Measurements from ENCODE around the gene RPRD2.

DNA sequence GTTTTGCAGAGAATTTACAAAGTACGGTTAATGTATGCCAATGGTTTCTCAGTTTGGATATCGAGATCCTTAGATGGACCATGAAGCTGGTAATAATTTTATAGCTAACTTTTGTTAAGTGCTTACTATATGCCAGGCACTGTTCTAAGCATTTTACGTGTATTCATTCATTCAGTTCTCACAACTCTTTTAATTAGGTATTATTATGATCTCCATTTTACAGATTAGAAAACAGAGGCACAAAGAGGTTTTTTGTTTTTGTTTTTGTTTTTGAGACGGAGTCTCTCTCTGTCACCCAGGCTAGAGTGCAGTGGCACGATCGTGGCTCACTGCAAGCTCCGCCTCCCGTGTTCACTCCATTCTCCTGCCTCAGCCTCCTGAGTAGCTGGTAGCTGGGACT lies 7.2 kb downstream of the RPRD2 start:
- TF ChIP-seq, protein P1, sequence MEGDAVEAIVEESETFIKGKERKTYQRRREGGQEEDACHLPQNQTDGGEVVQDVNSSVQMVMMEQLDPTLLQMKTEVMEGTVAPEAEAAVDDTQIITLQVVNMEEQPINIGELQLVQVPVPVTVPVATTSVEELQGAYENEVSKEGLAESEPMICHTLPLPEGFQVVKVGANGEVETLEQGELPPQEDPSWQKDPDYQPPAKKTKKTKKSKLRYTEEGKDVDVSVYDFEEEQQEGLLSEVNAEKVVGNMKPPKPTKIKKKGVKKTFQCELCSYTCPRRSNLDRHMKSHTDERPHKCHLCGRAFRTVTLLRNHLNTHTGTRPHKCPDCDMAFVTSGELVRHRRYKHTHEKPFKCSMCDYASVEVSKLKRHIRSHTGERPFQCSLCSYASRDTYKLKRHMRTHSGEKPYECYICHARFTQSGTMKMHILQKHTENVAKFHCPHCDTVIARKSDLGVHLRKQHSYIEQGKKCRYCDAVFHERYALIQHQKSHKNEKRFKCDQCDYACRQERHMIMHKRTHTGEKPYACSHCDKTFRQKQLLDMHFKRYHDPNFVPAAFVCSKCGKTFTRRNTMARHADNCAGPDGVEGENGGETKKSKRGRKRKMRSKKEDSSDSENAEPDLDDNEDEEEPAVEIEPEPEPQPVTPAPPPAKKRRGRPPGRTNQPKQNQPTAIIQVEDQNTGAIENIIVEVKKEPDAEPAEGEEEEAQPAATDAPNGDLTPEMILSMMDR (IDR thresholded peaks at IDR 0.05; ENCODE audit: insufficient read depth, low read length): no peak
- TF ChIP-seq, protein P2, sequence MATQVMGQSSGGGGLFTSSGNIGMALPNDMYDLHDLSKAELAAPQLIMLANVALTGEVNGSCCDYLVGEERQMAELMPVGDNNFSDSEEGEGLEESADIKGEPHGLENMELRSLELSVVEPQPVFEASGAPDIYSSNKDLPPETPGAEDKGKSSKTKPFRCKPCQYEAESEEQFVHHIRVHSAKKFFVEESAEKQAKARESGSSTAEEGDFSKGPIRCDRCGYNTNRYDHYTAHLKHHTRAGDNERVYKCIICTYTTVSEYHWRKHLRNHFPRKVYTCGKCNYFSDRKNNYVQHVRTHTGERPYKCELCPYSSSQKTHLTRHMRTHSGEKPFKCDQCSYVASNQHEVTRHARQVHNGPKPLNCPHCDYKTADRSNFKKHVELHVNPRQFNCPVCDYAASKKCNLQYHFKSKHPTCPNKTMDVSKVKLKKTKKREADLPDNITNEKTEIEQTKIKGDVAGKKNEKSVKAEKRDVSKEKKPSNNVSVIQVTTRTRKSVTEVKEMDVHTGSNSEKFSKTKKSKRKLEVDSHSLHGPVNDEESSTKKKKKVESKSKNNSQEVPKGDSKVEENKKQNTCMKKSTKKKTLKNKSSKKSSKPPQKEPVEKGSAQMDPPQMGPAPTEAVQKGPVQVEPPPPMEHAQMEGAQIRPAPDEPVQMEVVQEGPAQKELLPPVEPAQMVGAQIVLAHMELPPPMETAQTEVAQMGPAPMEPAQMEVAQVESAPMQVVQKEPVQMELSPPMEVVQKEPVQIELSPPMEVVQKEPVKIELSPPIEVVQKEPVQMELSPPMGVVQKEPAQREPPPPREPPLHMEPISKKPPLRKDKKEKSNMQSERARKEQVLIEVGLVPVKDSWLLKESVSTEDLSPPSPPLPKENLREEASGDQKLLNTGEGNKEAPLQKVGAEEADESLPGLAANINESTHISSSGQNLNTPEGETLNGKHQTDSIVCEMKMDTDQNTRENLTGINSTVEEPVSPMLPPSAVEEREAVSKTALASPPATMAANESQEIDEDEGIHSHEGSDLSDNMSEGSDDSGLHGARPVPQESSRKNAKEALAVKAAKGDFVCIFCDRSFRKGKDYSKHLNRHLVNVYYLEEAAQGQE (IDR thresholded peaks at IDR 0.05; ENCODE audit: insufficient replicate concordance, low read depth): no peak
- no peak for TF ChIP-seq GABPA (IDR thresholded peaks at IDR 0.05; ENCODE audit: low read depth)
- TF ChIP-seq POLR2AphosphoS5 (IDR thresholded peaks at IDR 0.05; ENCODE audit: low read depth): no peak
